ENCODE measurements around the gene ANO10. TPM values are rescaled to one million over a fixed set of nuclear protein-coding genes. Genes with fewer than 3 reads are reported as not detected.
A peak's percentile ranks its signal among the peaks of the same experiment; 100 is the strongest.

The ANO10 gene
- total and polyA plus RNA-seq, 5 donors from 2014 or later: 5.3 to 9.8 (median 6.5) TPM

GRCh38 chr3:43587303-43587702, 34.5 kb downstream of the ANO10 start:
- no peaks in the 10 kb centered on the region for H3K27me3 ChIP-seq (ENCODE audit: control insufficient read depth, insufficient read depth, low read length)
- H3K4me1 ChIP-seq (ENCODE audit: control insufficient read depth, insufficient read depth, low read length, poor library complexity, severe bottlenecking): peaks cover 5% of the 10 kb centered on the region
- no peak overlapping the region for H3K27ac ChIP-seq (ENCODE audit: insufficient read depth, low read length, poor library complexity, severe bottlenecking)
- H3K4me1 Mint-ChIP-seq: peaks cover 5 to 20% (median 13%) of the 10 kb centered on the region in 4 donors
- no peaks in the 10 kb centered on the region for H3K9me3 ChIP-seq (ENCODE audit: control insufficient read depth in 2 of 2, low read length in 2 of 2)
- H3K27me3 Mint-ChIP-seq: no peaks in the 10 kb centered on the region
- peaks cover 15% of the 10 kb centered on the region for H3K36me3 Mint-ChIP-seq
- H3K27ac Mint-ChIP-seq: no peak overlapping the region
- no peak overlapping the region for H3K4me3 ChIP-seq (ENCODE audit: low read depth, low read length)
- H3K36me3 ChIP-seq (ENCODE audit: control insufficient read depth, insufficient read depth, low read length): no peaks in the 10 kb centered on the region
- DNase-seq: no peak
- peaks cover 0 to 9% (median 4%) of the 10 kb centered on the region in 7 donors for H3K9me3 Mint-ChIP-seq
- no peak for ATAC-seq (ENCODE audit: low read depth in 2 of 2)
- no peak overlapping the region for H3K4me3 Mint-ChIP-seq

DNA sequence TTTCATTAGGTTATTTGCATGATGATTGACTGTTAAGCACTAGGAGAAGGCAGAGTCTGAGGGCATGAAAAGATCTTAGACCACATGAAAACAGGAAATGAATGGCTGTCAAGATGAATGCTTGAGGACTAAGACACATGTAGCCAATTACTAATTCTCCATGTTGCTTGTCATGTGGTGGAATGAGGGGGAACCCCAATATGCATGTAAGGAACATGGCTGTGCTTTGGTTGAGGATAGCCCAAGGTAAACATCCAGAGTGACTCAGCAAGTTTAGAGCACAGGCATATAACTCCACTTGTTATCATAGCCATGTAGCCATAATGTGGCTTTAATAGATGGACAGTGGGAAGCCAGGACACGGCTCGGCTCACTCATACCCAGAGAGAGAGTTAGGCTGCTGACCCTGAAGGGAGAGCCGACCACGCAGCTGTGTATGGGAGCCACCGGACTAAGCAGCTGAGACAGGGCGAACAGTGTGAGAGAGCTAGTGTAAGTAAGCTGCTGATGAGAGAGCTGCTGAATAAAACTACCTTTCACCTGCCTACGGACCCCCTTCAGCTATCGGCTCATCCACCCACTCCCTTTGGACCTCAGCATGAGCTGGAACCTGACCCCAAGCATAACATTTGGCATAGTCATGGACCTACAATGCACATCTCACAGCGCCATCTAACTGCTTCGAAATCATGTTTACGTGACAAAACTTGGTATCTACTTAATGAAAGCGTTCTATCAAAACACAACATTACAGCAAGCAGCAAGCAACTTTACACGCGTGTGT, 37.6 kb downstream of the ANO10 start:
- H3K9me3 Mint-ChIP-seq: peaks cover 0 to 5% (median 0%) of the 10 kb centered on the region in 7 donors
- H3K36me3 ChIP-seq (ENCODE audit: control insufficient read depth, insufficient read depth, low read length): no peaks in the 10 kb centered on the region
- DNase-seq (peak in 2 of 3 donors; percentile 15 to 59), ATAC-seq (ENCODE audit: low read depth in 2 of 2) (peak; percentile 61 to 80)
- no peak overlapping the region for H3K4me3 Mint-ChIP-seq
- H3K27ac Mint-ChIP-seq: peak overlapping the region in 2 of 3 donors; percentile 5 to 32
- no peaks in the 10 kb centered on the region for H3K9me3 ChIP-seq (ENCODE audit: control insufficient read depth in 2 of 2, low read length in 2 of 2)
- no peak overlapping the region for H3K27ac ChIP-seq (ENCODE audit: insufficient read depth, low read length, poor library complexity, severe bottlenecking)
- H3K4me1 ChIP-seq (ENCODE audit: control insufficient read depth, insufficient read depth, low read length, poor library complexity, severe bottlenecking): peaks cover 5% of the 10 kb centered on the region
- no peak overlapping the region for H3K4me3 ChIP-seq (ENCODE audit: low read depth, low read length)
- H3K4me1 Mint-ChIP-seq: peaks cover 5 to 22% (median 13%) of the 10 kb centered on the region in 4 donors
- no peaks in the 10 kb centered on the region for H3K27me3 ChIP-seq (ENCODE audit: control insufficient read depth, insufficient read depth, low read length)
- H3K36me3 Mint-ChIP-seq: peaks cover 5% of the 10 kb centered on the region
- H3K27me3 Mint-ChIP-seq: no peaks in the 10 kb centered on the region

- no peak overlapping the region for H3K27ac ChIP-seq (ENCODE audit: insufficient read depth, low read length, poor library complexity, severe bottlenecking)
- Mint-ChIP-seq H3K27ac (no peak overlapping the region), H3K36me3 (peaks cover under 1% of the 10 kb centered on the region), H3K4me1 (peaks cover 5 to 22% (median 13%) of the 10 kb centered on the region in 4 donors), H3K4me3 (no peak overlapping the region), H3K27me3 (no peaks in the 10 kb centered on the region), H3K9me3 (peaks cover 0 to 5% (median 0%) of the 10 kb centered on the region in 7 donors)
- H3K4me3 ChIP-seq (ENCODE audit: low read depth, low read length): no peak overlapping the region
- H3K27me3 ChIP-seq (ENCODE audit: control insufficient read depth, insufficient read depth, low read length): no peaks in the 10 kb centered on the region
- DNase-seq (peak in 1 of 3 donors; percentile 23), ATAC-seq (ENCODE audit: low read depth in 2 of 2) (no peak)
- H3K36me3 ChIP-seq (ENCODE audit: control insufficient read depth, insufficient read depth, low read length): no peaks in the 10 kb centered on the region
- H3K9me3 ChIP-seq (ENCODE audit: control insufficient read depth in 2 of 2, low read length in 2 of 2): no peaks in the 10 kb centered on the region
- H3K4me1 ChIP-seq (ENCODE audit: control insufficient read depth, insufficient read depth, low read length, poor library complexity, severe bottlenecking): peaks cover 5% of the 10 kb centered on the region
Measured at GRCh38 chr3:43583481-43583880, 38.3 kb downstream of the ANO10 start.

- no peak for DNase-seq
- Histone ChIP-seq H3K9me3 (ENCODE audit: control insufficient read depth in 2 of 2, low read length in 2 of 2) (no peaks in the 10 kb centered on the region), H3K36me3 (ENCODE audit: control insufficient read depth, insufficient read depth, low read length) (no peaks in the 10 kb centered on the region), H3K4me3 (ENCODE audit: low read depth, low read length) (no peak overlapping the region), H3K27me3 (ENCODE audit: control insufficient read depth, insufficient read depth, low read length) (no peaks in the 10 kb centered on the region), H3K4me1 (ENCODE audit: control insufficient read depth, insufficient read depth, low read length, poor library complexity, severe bottlenecking) (peaks cover 5% of the 10 kb centered on the region), H3K27ac (ENCODE audit: insufficient read depth, low read length, poor library complexity, severe bottlenecking) (no peak overlapping the region)
- no peak for ATAC-seq (ENCODE audit: low read depth in 2 of 2)
- H3K9me3 Mint-ChIP-seq: peaks cover 0 to 5% (median 0%) of the 10 kb centered on the region in 7 donors
- H3K4me1 Mint-ChIP-seq: peaks cover 5 to 22% (median 13%) of the 10 kb centered on the region in 4 donors
- H3K27me3 Mint-ChIP-seq: no peaks in the 10 kb centered on the region
- H3K36me3 Mint-ChIP-seq: no peaks in the 10 kb centered on the region
- H3K4me3 Mint-ChIP-seq: no peak overlapping the region
- no peak overlapping the region for H3K27ac Mint-ChIP-seq
Measured at GRCh38 chr3:43582866-43583265, 38.9 kb downstream of the ANO10 start.

DNA sequence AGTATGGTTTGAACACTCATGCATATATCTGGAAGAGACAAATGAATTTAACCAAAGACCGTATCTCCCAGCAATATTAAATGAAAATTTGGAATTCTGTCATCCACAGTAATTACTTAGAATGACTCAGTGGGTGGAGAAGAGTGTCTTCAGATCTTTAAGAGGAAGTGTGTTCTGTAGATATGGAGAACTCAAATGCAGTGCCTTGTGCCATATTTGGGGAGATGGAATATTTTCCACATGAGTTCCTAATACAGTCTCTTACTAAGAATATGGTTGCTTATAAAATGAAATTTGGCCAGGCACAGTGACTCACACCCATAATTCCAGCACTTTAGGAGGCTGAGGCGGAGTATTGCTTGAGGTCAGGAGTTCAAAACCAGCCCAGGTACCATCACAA, 40.5 kb downstream of the ANO10 start:
- no peak overlapping the region for H3K27ac ChIP-seq (ENCODE audit: insufficient read depth, low read length, poor library complexity, severe bottlenecking)
- no peaks in the 10 kb centered on the region for H3K27me3 ChIP-seq (ENCODE audit: control insufficient read depth, insufficient read depth, low read length)
- H3K9me3 ChIP-seq (ENCODE audit: control insufficient read depth in 2 of 2, low read length in 2 of 2): no peaks in the 10 kb centered on the region
- Mint-ChIP-seq H3K4me3 (no peak overlapping the region), H3K27ac (no peak overlapping the region), H3K4me1 (peaks cover 5 to 21% (median 13%) of the 10 kb centered on the region in 4 donors), H3K9me3 (peaks cover 0 to 2% (median 0%) of the 10 kb centered on the region in 7 donors), H3K36me3 (peaks cover 10% of the 10 kb centered on the region), H3K27me3 (no peaks in the 10 kb centered on the region)
- H3K4me3 ChIP-seq (ENCODE audit: low read depth, low read length): no peak overlapping the region
- DNase-seq (no peak), ATAC-seq (ENCODE audit: low read depth in 2 of 2) (no peak)
- peaks cover 5% of the 10 kb centered on the region for H3K4me1 ChIP-seq (ENCODE audit: control insufficient read depth, insufficient read depth, low read length, poor library complexity, severe bottlenecking)
- no peaks in the 10 kb centered on the region for H3K36me3 ChIP-seq (ENCODE audit: control insufficient read depth, insufficient read depth, low read length)

GRCh38 chr3:43580181-43580580, 41.6 kb downstream of the ANO10 start:
- H3K36me3 ChIP-seq (ENCODE audit: control insufficient read depth, insufficient read depth, low read length): no peaks in the 10 kb centered on the region

GRCh38 chr3:43573576-43573975, 48.2 kb downstream of the ANO10 start:
- Histone ChIP-seq H3K9me3 (ENCODE audit: control insufficient read depth in 2 of 2, low read length in 2 of 2) (no peaks in the 10 kb centered on the region), H3K4me3 (ENCODE audit: low read depth, low read length) (no peak overlapping the region), H3K4me1 (ENCODE audit: control insufficient read depth, insufficient read depth, low read length, poor library complexity, severe bottlenecking) (no peaks in the 10 kb centered on the region), H3K36me3 (ENCODE audit: control insufficient read depth, insufficient read depth, low read length) (no peaks in the 10 kb centered on the region), H3K27me3 (ENCODE audit: control insufficient read depth, insufficient read depth, low read length) (no peaks in the 10 kb centered on the region), H3K27ac (ENCODE audit: insufficient read depth, low read length, poor library complexity, severe bottlenecking) (no peak overlapping the region)
- no peaks in the 10 kb centered on the region for H3K27me3 Mint-ChIP-seq
- no peak for DNase-seq
- no peaks in the 10 kb centered on the region for H3K4me1 Mint-ChIP-seq
- H3K4me3 Mint-ChIP-seq: no peak overlapping the region
- H3K27ac Mint-ChIP-seq: no peak overlapping the region
- no peaks in the 10 kb centered on the region for H3K9me3 Mint-ChIP-seq
- no peak for ATAC-seq (ENCODE audit: low read depth in 2 of 2)
- H3K36me3 Mint-ChIP-seq: peaks cover 24% of the 10 kb centered on the region

More at GRCh38 chr3:43580181-43580580, 41.6 kb downstream of the ANO10 start:
- H3K9me3 ChIP-seq (ENCODE audit: control insufficient read depth in 2 of 2, low read length in 2 of 2): no peaks in the 10 kb centered on the region
- H3K27me3 ChIP-seq (ENCODE audit: control insufficient read depth, insufficient read depth, low read length): no peaks in the 10 kb centered on the region
- no peak for DNase-seq
- Mint-ChIP-seq H3K36me3 (peaks cover 19% of the 10 kb centered on the region), H3K4me1 (peaks cover 5 to 21% (median 13%) of the 10 kb centered on the region in 4 donors), H3K4me3 (no peak overlapping the region), H3K27ac (no peak overlapping the region), H3K9me3 (no peaks in the 10 kb centered on the region), H3K27me3 (no peaks in the 10 kb centered on the region)
- H3K4me3 ChIP-seq (ENCODE audit: low read depth, low read length): no peak overlapping the region
- H3K4me1 ChIP-seq (ENCODE audit: control insufficient read depth, insufficient read depth, low read length, poor library complexity, severe bottlenecking): peaks cover 5% of the 10 kb centered on the region
- ATAC-seq (ENCODE audit: low read depth in 2 of 2): no peak
- no peak overlapping the region for H3K27ac ChIP-seq (ENCODE audit: insufficient read depth, low read length, poor library complexity, severe bottlenecking)

All from CD4-positive, CD25-positive, alpha-beta regulatory T cell (primary cell).